ENCODE results near the gene PML. TPM values are rescaled to one million over a fixed set of nuclear protein-coding genes. Genes with fewer than 3 reads are reported as not detected.

Gene PML
- total and polyA plus RNA-seq, 2 of the 4 experiments (the other 2 are of a cell fraction): 8.8 to 22.6 TPM

GRCh38 chr15:74007820-74008371, 13.4 kb downstream of the PML start:
- H2BK15ac ChIP-seq (ENCODE audit: low read depth, low read length): no peak overlapping the region
- H3K4me2 ChIP-seq (ENCODE audit: low read depth, low read length): no peak overlapping the region
- H2AK9ac ChIP-seq (replicated peaks; ENCODE audit: low read depth, low read length, poor library complexity): no peak overlapping the region
- H3K36me3 ChIP-seq (ENCODE audit: control insufficient read depth, insufficient read depth, low read length): peaks cover 12% of the 10 kb centered on the region
- no peak overlapping the region for H2BK120ac ChIP-seq (ENCODE audit: low read depth, low read length)
- H3K18ac ChIP-seq (ENCODE audit: low read depth, low read length): no peak overlapping the region
- CTCF ChIA-PET: no interaction called here
- WGBS, 2 experiments (ENCODE audit: extremely low coverage in 2 of 2, insufficient read length in 1 of 2): 100% methylated on average over 3 of the region's 5 CpGs; no CpG with 5 or more reads in 1 of the 2 experiments
- no peak overlapping the region for H2AFZ ChIP-seq (replicated peaks; ENCODE audit: low read length, poor library complexity)
- H3K4me1 ChIP-seq (ENCODE audit: control insufficient read depth, insufficient read depth, low read length): peaks cover 9% of the 10 kb centered on the region
- intact Hi-C loops (cut with micrococcal nuclease) (no loop called here), dilution Hi-C loops (cut with HindIII; ENCODE audit: low sequenced_read_pairs, unreplicated experiment) (no loop called here), in situ Hi-C loops (cut with MboI; ENCODE audit: low sequenced_read_pairs) (no loop called here)
- H4K5ac ChIP-seq (ENCODE audit: low read depth, low read length): no peak overlapping the region
- H3K56ac ChIP-seq (ENCODE audit: extremely low read depth, insufficient read depth, low read length): no peak overlapping the region
- DNase-seq: no peak
- H2AK5ac ChIP-seq (ENCODE audit: low read depth, low read length): no peak overlapping the region
- H3K4ac ChIP-seq (ENCODE audit: low read depth, low read length): no peak overlapping the region
- no peak overlapping the region for H3K4me3 ChIP-seq (ENCODE audit: insufficient read depth, low read depth, low read length)
- no peak overlapping the region for H3K27ac ChIP-seq (ENCODE audit: insufficient read depth, low read length)
- TF ChIP-seq USF2 (IDR thresholded peaks at IDR 0.05; ENCODE audit: low read depth, low read length) (no peak), MAZ (IDR thresholded peaks at IDR 0.05; ENCODE audit: borderline replicate concordance, low read depth, low read length) (no peak), NFE2L2 (IDR thresholded peaks at IDR 0.05; ENCODE audit: low read depth, low read length) (no peak), BHLHE40 (IDR thresholded peaks at IDR 0.05; ENCODE audit: low read depth, low read length) (no peak), MAFK (IDR thresholded peaks at IDR 0.05; ENCODE audit: low read depth, low read length) (no peak), MXI1 (IDR thresholded peaks at IDR 0.05; ENCODE audit: borderline replicate concordance, low read depth, low read length) (no peak)
- no peak overlapping the region for H3K23ac ChIP-seq (ENCODE audit: low read depth, low read length)
- BruUV-seq (replicated peaks): no TSS peak
- peaks cover 23% of the 10 kb centered on the region for H3K9me1 ChIP-seq (ENCODE audit: insufficient read depth, low read length)
- H4K20me1 ChIP-seq (ENCODE audit: insufficient read depth, low read length): peaks cover 48% of the 10 kb centered on the region
- no peaks in the 10 kb centered on the region for H3K9me3 ChIP-seq (ENCODE audit: control insufficient read depth, insufficient read depth, low read length)
- no peak overlapping the region for H2BK20ac ChIP-seq (ENCODE audit: low read depth, low read length)
- no peak overlapping the region for H3K9ac ChIP-seq (ENCODE audit: low read depth, low read length)
- H4K8ac ChIP-seq (ENCODE audit: low read depth in 2 of 2, low read length in 2 of 2): no peak overlapping the region
- H3K79me1 ChIP-seq (ENCODE audit: low read depth in 1 of 2, low read length in 2 of 2): peaks cover 45 to 85% of the 10 kb centered on the region in 2 experiments
- no peak for ATAC-seq (ENCODE audit: low read depth)
- no peak overlapping the region for H3K14ac ChIP-seq (replicated peaks; ENCODE audit: low read depth, low read length)
- H3K27me3 ChIP-seq (ENCODE audit: control insufficient read depth, insufficient read depth, low read length): no peaks in the 10 kb centered on the region
- H4K91ac ChIP-seq (ENCODE audit: insufficient read depth, low read depth, low read length): no peak overlapping the region
- POLR2A ChIA-PET (ENCODE audit: unreplicated experiment): no interaction called here
- H2BK5ac ChIP-seq (ENCODE audit: low read depth, low read length, poor library complexity, severe bottlenecking): no peak overlapping the region

Measured in IMR-90 (cell line).